Measurements from ENCODE around the gene DAND5. TPM values are rescaled to one million over a fixed set of nuclear protein-coding genes. Genes with fewer than 3 reads are reported as not detected.

DAND5 gene
- total and polyA plus RNA-seq, 4 donors = 0.01 to 0.25 (median 0.17) TPM

DNA sequence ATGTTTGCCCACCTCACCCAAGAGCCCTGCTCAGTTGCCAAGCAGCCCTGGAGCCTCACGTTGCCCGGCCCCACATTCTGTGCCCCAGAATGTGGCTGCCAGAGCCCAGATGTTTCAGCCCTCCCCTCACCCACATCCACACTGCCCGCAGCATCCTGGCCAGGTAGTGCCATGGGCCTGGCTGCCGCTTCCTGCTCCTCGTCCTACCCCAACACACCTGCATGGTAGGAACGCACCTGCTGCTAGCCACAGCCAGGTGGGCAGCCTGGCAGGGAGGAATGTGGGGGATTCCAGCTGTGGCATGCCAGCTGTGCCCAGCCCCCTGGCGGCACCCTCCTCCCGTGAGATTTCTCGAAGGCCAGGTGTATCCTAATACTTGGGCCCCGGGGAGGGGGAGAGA is 18.4 kb downstream of the DAND5 start:
- DNase-seq (no peak), ATAC-seq (ENCODE audit: insufficient read depth, low FRiP score) (no peak)
- Histone ChIP-seq H3K4me3 (no peak overlapping the region), H3K9me3 (ENCODE audit: control insufficient read depth in 4 of 4, insufficient read depth in 3 of 4, low read length in 3 of 4) (no peaks in the 10 kb centered on the region), H3K9ac (ENCODE audit: insufficient read depth in 1 of 2, low read length in 2 of 2) (no peak overlapping the region), H3K4me1 (ENCODE audit: control insufficient read depth in 5 of 5, insufficient read depth in 5 of 5, low read length in 5 of 5) (peaks cover 0 to 14% (median 4%) of the 10 kb centered on the region in 5 donors), H3K27ac (ENCODE audit: low read depth in 1 of 2, low read length in 1 of 2) (no peak overlapping the region), H3K27me3 (ENCODE audit: control insufficient read depth in 3 of 3, insufficient read depth in 3 of 3, low read length in 2 of 3) (no peaks in the 10 kb centered on the region), H3K36me3 (ENCODE audit: control insufficient read depth in 4 of 4, insufficient read depth in 4 of 4, low read length in 4 of 4) (no peaks in the 10 kb centered on the region)
- TF ChIP-seq, protein P1, sequence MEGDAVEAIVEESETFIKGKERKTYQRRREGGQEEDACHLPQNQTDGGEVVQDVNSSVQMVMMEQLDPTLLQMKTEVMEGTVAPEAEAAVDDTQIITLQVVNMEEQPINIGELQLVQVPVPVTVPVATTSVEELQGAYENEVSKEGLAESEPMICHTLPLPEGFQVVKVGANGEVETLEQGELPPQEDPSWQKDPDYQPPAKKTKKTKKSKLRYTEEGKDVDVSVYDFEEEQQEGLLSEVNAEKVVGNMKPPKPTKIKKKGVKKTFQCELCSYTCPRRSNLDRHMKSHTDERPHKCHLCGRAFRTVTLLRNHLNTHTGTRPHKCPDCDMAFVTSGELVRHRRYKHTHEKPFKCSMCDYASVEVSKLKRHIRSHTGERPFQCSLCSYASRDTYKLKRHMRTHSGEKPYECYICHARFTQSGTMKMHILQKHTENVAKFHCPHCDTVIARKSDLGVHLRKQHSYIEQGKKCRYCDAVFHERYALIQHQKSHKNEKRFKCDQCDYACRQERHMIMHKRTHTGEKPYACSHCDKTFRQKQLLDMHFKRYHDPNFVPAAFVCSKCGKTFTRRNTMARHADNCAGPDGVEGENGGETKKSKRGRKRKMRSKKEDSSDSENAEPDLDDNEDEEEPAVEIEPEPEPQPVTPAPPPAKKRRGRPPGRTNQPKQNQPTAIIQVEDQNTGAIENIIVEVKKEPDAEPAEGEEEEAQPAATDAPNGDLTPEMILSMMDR (IDR thresholded peaks at IDR 0.05; ENCODE audit: control extremely low read depth, extremely low read depth) = no peak
- 78 to 84% methylated on average over 10 of the region's 10 CpGs for WGBS, 2 donors

- ATAC-seq (ENCODE audit: insufficient read depth, low FRiP score) (no peak), DNase-seq (no peak)
- Histone ChIP-seq H3K27me3 (ENCODE audit: control insufficient read depth in 3 of 3, insufficient read depth in 3 of 3, low read length in 2 of 3) (peaks cover 0 to 2% (median 0%) of the 10 kb centered on the region in 3 donors), H3K27ac (ENCODE audit: low read depth in 1 of 2, low read length in 1 of 2) (no peak overlapping the region), H3K36me3 (ENCODE audit: control insufficient read depth in 4 of 4, insufficient read depth in 4 of 4, low read length in 4 of 4) (no peaks in the 10 kb centered on the region), H3K9ac (ENCODE audit: insufficient read depth in 1 of 2, low read length in 2 of 2) (no peak overlapping the region), H3K4me1 (ENCODE audit: control insufficient read depth in 5 of 5, insufficient read depth in 5 of 5, low read length in 5 of 5) (peaks cover 0 to 8% (median 6%) of the 10 kb centered on the region in 5 donors), H3K4me3 (no peak overlapping the region), H3K9me3 (ENCODE audit: control insufficient read depth in 4 of 4, insufficient read depth in 3 of 4, low read length in 3 of 4) (peaks cover 0 to 2% (median 0%) of the 10 kb centered on the region in 4 donors)
- TF ChIP-seq, protein P1 (IDR thresholded peaks at IDR 0.05; ENCODE audit: control extremely low read depth, extremely low read depth) = no peak
- 51 to 57% methylated on average over 20 to 22 of the region's 22 CpGs for WGBS, 2 donors
Observed at GRCh38 chr19:12990431-12990830, 21.1 kb downstream of the DAND5 start.

DNA sequence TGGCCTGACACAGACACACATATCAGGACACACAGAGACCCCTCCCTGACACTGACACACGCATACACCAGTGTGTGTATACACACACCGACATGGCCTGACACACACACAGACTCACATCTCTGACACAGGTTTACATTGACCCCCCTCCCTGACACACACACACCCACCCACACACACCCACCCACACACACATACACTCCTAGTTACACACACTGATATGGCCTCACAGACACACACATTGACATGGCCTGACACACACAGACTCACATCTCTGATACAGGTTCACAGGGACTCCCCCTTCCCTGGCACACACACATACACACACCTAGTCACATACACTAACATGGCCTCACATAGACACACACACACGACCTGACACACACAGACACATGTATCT is 21.5 kb downstream of the DAND5 start:
- peaks cover 0 to 2% (median 0%) of the 10 kb centered on the region in 4 donors for H3K9me3 ChIP-seq (ENCODE audit: control insufficient read depth in 4 of 4, insufficient read depth in 3 of 4, low read length in 3 of 4)
- ATAC-seq (ENCODE audit: insufficient read depth, low FRiP score) (no peak), DNase-seq (no peak)
- TF ChIP-seq, protein P1 (IDR thresholded peaks at IDR 0.05; ENCODE audit: control extremely low read depth, extremely low read depth) = no peak
- no peak overlapping the region for H3K9ac ChIP-seq (ENCODE audit: insufficient read depth in 1 of 2, low read length in 2 of 2)
- H3K36me3 ChIP-seq (ENCODE audit: control insufficient read depth in 4 of 4, insufficient read depth in 4 of 4, low read length in 4 of 4) = no peaks in the 10 kb centered on the region
- 74 to 81% methylated on average over 3 of the region's 3 CpGs for WGBS, 2 donors
- H3K4me1 ChIP-seq (ENCODE audit: control insufficient read depth in 5 of 5, insufficient read depth in 5 of 5, low read length in 5 of 5) = peaks cover 0 to 7% (median 5%) of the 10 kb centered on the region in 5 donors
- peaks cover 0 to 2% (median 0%) of the 10 kb centered on the region in 3 donors for H3K27me3 ChIP-seq (ENCODE audit: control insufficient read depth in 3 of 3, insufficient read depth in 3 of 3, low read length in 2 of 3)
- H3K27ac ChIP-seq (ENCODE audit: low read depth in 1 of 2, low read length in 1 of 2) = no peak overlapping the region
- H3K4me3 ChIP-seq = no peak overlapping the region

DNA sequence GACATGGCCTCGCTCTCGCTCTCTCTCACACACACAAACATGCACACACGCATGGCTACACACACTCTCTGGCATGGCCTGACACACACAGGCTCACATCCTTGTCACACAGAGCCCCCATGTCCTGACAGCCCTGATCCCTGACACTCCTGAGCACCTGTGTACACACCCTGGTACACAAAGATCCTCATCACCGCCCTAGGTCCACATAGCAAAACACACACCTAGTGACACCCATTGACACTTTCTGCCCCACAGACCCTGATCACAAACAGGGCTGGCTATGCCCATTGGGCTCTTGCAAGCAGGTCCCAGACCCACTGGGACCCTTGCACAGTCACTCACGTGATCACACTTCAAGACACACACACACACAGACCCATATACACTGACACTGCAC is 21.9 kb downstream of the DAND5 start:
- no peak for ATAC-seq (ENCODE audit: insufficient read depth, low FRiP score)
- no peaks in the 10 kb centered on the region for H3K36me3 ChIP-seq (ENCODE audit: control insufficient read depth in 4 of 4, insufficient read depth in 4 of 4, low read length in 4 of 4)
- TF ChIP-seq, protein P1 (IDR thresholded peaks at IDR 0.05; ENCODE audit: control extremely low read depth, extremely low read depth) = no peak
- H3K27ac ChIP-seq (ENCODE audit: low read depth in 1 of 2, low read length in 1 of 2) = no peak overlapping the region
- H3K27me3 ChIP-seq (ENCODE audit: control insufficient read depth in 3 of 3, insufficient read depth in 3 of 3, low read length in 2 of 3) = peaks cover 0 to 2% (median 0%) of the 10 kb centered on the region in 3 donors
- no peak for DNase-seq
- H3K9ac ChIP-seq (ENCODE audit: insufficient read depth in 1 of 2, low read length in 2 of 2) = no peak overlapping the region
- no peak overlapping the region for H3K4me3 ChIP-seq
- WGBS, 2 donors = 96 to 98% methylated on average over 5 of the region's 5 CpGs
- H3K9me3 ChIP-seq (ENCODE audit: control insufficient read depth in 4 of 4, insufficient read depth in 3 of 4, low read length in 3 of 4) = peaks cover 0 to 2% (median 0%) of the 10 kb centered on the region in 4 donors
- peaks cover 0 to 8% (median 5%) of the 10 kb centered on the region in 5 donors for H3K4me1 ChIP-seq (ENCODE audit: control insufficient read depth in 5 of 5, insufficient read depth in 5 of 5, low read length in 5 of 5)
